ENCODE data around the gene SLC11A2. TPM values are rescaled to one million over a fixed set of nuclear protein-coding genes. Genes with fewer than 3 reads are reported as not detected.

SLC11A2 gene
- total RNA-seq, 1 donor from 2014 or later: 40.0 TPM

DNA sequence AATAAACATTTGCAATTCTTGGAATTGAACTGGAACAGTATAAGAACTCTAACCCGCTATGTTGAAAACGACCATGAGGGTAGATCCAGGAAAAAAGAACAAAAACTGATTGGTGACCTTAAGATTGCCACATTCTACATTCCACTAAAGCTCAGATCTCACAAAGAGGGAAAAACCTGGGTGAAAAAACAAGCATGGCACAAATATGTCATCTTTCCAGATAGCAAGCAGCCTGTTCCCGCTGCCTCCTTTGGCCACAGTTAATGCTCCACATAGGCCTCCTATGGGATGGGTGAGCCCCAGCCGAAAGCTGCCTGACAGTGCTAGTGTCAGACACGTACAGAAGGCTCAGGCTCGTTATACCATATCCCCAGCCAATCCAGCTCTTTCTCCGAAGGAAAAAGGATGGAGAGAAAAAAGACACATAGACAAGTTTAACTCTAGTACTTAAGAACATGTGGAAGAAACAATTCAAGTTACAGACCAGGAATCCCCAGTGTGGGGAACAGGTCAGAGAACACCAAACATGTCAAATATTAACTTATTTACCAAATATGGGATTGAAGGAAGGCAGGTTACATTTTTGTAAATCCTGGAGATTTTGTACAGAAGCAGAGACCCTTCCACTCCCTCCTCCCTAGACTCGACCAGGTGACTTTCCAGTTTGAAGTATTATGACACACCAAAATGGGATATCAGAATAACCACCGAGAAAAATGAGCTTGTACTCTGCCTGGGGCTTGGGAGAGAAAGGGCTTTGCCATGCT is 36.6 kb upstream of the SLC11A2 start:
- Histone ChIP-seq H3K36me3 (ENCODE audit: insufficient read depth, low read length) (peaks cover 66% of the 10 kb centered on the region), H3K79me2 (ENCODE audit: insufficient read depth, low read length) (no peaks in the 10 kb centered on the region), H2AFZ (ENCODE audit: low read depth, low read length) (no peak overlapping the region), H3K4me2 (ENCODE audit: low read length) (no peak overlapping the region), H3K27ac (ENCODE audit: low read depth, low read length) (no peak overlapping the region), H3K9me3 (ENCODE audit: insufficient read depth, low read depth, low read length) (no peaks in the 10 kb centered on the region), H3K27me3 (ENCODE audit: insufficient read depth, low read length) (no peaks in the 10 kb centered on the region), H3K4me3 (ENCODE audit: insufficient read depth, low read depth, low read length) (no peak overlapping the region), H3K4me1 (ENCODE audit: insufficient read depth, low read length) (no peaks in the 10 kb centered on the region), H3K9ac (ENCODE audit: low read length) (no peak overlapping the region), H4K20me1 (ENCODE audit: insufficient read depth, low read length) (peaks cover 17% of the 10 kb centered on the region)
- Mint-ChIP-seq H3K4me3 (ENCODE audit: unreplicated experiment) (no peak overlapping the region), H3K36me3 (ENCODE audit: low read depth, unreplicated experiment) (peaks cover 24% of the 10 kb centered on the region), H3K27ac (ENCODE audit: unreplicated experiment) (no peak overlapping the region), H3K27me3 (ENCODE audit: low read depth, unreplicated experiment) (no peaks in the 10 kb centered on the region), H3K9me3 (ENCODE audit: unreplicated experiment) (no peaks in the 10 kb centered on the region), H3K4me1 (ENCODE audit: low read depth, unreplicated experiment) (no peaks in the 10 kb centered on the region)
- DNase-seq (ENCODE audit: low read depth) (no peak), FAIRE-seq (no peak)
- TF ChIP-seq, protein P1, sequence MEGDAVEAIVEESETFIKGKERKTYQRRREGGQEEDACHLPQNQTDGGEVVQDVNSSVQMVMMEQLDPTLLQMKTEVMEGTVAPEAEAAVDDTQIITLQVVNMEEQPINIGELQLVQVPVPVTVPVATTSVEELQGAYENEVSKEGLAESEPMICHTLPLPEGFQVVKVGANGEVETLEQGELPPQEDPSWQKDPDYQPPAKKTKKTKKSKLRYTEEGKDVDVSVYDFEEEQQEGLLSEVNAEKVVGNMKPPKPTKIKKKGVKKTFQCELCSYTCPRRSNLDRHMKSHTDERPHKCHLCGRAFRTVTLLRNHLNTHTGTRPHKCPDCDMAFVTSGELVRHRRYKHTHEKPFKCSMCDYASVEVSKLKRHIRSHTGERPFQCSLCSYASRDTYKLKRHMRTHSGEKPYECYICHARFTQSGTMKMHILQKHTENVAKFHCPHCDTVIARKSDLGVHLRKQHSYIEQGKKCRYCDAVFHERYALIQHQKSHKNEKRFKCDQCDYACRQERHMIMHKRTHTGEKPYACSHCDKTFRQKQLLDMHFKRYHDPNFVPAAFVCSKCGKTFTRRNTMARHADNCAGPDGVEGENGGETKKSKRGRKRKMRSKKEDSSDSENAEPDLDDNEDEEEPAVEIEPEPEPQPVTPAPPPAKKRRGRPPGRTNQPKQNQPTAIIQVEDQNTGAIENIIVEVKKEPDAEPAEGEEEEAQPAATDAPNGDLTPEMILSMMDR (IDR thresholded peaks at IDR 0.05; ENCODE audit: insufficient read depth, low read depth, low read length): no peak
- TF ChIP-seq EZH2 (IDR thresholded peaks at IDR 0.05; ENCODE audit: insufficient read depth, low read length): no peak

DNA sequence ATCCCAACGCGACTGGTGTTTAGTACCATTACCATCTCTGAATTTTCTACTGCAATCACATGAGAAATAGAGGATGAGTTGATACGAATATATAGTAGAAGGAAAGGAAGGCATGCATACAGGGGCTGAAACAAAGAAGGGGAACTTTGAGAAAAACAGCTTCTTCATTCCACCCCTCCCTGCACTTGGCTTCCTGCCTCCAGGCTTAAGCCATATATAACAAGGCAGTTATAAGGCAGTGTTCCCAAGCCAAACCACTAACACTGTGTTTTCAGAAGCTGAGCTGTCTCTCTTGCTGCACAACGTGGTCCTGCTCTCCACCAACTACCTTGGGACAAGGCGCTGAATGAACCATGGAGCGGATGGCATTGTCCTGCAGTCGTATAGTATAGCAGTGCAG is 32.9 kb upstream of the SLC11A2 start:
- Histone ChIP-seq H2AFZ (ENCODE audit: low read depth, low read length) (no peak overlapping the region), H3K4me3 (ENCODE audit: insufficient read depth, low read depth, low read length) (no peak overlapping the region), H4K20me1 (ENCODE audit: insufficient read depth, low read length) (peaks cover 18% of the 10 kb centered on the region), H3K9ac (ENCODE audit: low read length) (no peak overlapping the region), H3K9me3 (ENCODE audit: insufficient read depth, low read depth, low read length) (no peaks in the 10 kb centered on the region), H3K36me3 (ENCODE audit: insufficient read depth, low read length) (peaks cover 54% of the 10 kb centered on the region), H3K79me2 (ENCODE audit: insufficient read depth, low read length) (no peaks in the 10 kb centered on the region), H3K4me2 (ENCODE audit: low read length) (no peak overlapping the region), H3K27me3 (ENCODE audit: insufficient read depth, low read length) (no peaks in the 10 kb centered on the region), H3K4me1 (ENCODE audit: insufficient read depth, low read length) (no peaks in the 10 kb centered on the region), H3K27ac (ENCODE audit: low read depth, low read length) (no peak overlapping the region)
- no peak overlapping the region for H3K27ac Mint-ChIP-seq (ENCODE audit: unreplicated experiment)
- no peak overlapping the region for H3K4me3 Mint-ChIP-seq (ENCODE audit: unreplicated experiment)
- DNase-seq (ENCODE audit: low read depth): no peak
- TF ChIP-seq, protein P1 (IDR thresholded peaks at IDR 0.05; ENCODE audit: insufficient read depth, low read depth, low read length): no peak
- TF ChIP-seq EZH2 (IDR thresholded peaks at IDR 0.05; ENCODE audit: insufficient read depth, low read length): no peak
- no peak for FAIRE-seq
- H3K27me3 Mint-ChIP-seq (ENCODE audit: low read depth, unreplicated experiment): no peaks in the 10 kb centered on the region
- no peaks in the 10 kb centered on the region for H3K4me1 Mint-ChIP-seq (ENCODE audit: low read depth, unreplicated experiment)
- H3K9me3 Mint-ChIP-seq (ENCODE audit: unreplicated experiment): no peaks in the 10 kb centered on the region
- H3K36me3 Mint-ChIP-seq (ENCODE audit: low read depth, unreplicated experiment): peaks cover 19% of the 10 kb centered on the region

DNA sequence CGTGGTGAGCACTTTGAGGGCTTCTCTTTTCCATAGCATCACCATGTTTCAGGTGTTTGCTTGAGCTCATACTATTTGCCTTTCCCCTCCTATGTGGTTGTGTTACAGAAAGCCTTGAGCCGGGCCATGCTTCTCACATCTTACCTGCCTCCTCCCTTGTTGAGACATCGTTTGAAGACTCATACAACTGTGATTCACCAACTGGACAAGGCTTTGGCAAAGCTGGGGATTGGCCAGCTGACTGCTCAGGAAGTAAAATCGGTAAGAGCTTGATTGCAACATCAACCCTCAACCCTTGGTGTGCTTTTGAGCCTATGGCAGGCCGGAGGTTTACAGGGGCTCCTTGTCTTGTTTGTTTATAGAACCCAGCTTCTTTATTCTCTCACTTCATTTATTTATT is 30.1 kb upstream of the SLC11A2 start:
- Histone ChIP-seq H3K9ac (ENCODE audit: low read length) (no peak overlapping the region), H2AFZ (ENCODE audit: low read depth, low read length) (no peak overlapping the region), H3K9me3 (ENCODE audit: insufficient read depth, low read depth, low read length) (no peaks in the 10 kb centered on the region), H3K36me3 (ENCODE audit: insufficient read depth, low read length) (peaks cover 35% of the 10 kb centered on the region), H3K4me3 (ENCODE audit: insufficient read depth, low read depth, low read length) (no peak overlapping the region), H3K79me2 (ENCODE audit: insufficient read depth, low read length) (no peaks in the 10 kb centered on the region), H4K20me1 (ENCODE audit: insufficient read depth, low read length) (peaks cover 8% of the 10 kb centered on the region), H3K27me3 (ENCODE audit: insufficient read depth, low read length) (no peaks in the 10 kb centered on the region), H3K27ac (ENCODE audit: low read depth, low read length) (no peak overlapping the region), H3K4me1 (ENCODE audit: insufficient read depth, low read length) (no peaks in the 10 kb centered on the region), H3K4me2 (ENCODE audit: low read length) (no peak overlapping the region)
- H3K27me3 Mint-ChIP-seq (ENCODE audit: low read depth, unreplicated experiment): no peaks in the 10 kb centered on the region
- no peak overlapping the region for H3K27ac Mint-ChIP-seq (ENCODE audit: unreplicated experiment)
- H3K4me1 Mint-ChIP-seq (ENCODE audit: low read depth, unreplicated experiment): no peaks in the 10 kb centered on the region
- H3K9me3 Mint-ChIP-seq (ENCODE audit: unreplicated experiment): no peaks in the 10 kb centered on the region
- peaks cover 8% of the 10 kb centered on the region for H3K36me3 Mint-ChIP-seq (ENCODE audit: low read depth, unreplicated experiment)
- TF ChIP-seq, protein P1 (IDR thresholded peaks at IDR 0.05; ENCODE audit: insufficient read depth, low read depth, low read length): no peak
- no peak for TF ChIP-seq EZH2 (IDR thresholded peaks at IDR 0.05; ENCODE audit: insufficient read depth, low read length)
- no peak for FAIRE-seq
- peak; percentile 29 for DNase-seq (ENCODE audit: low read depth)
- no peak overlapping the region for H3K4me3 Mint-ChIP-seq (ENCODE audit: unreplicated experiment)

Data from astrocyte (in vitro differentiated cells and primary cell).